CD14-positive monocyte (primary cell): ENCODE results near the gene NCAM1. TPM values are rescaled to one million over a fixed set of nuclear protein-coding genes. Genes with fewer than 3 reads are reported as not detected.

Experiments
- DNase-seq, 3 donors: peaks; one replicate each; pipeline ENCODE4 v3.0.0-alpha.2; 2011 to 2022
- H2AFZ ChIP-seq: 2 replicates; pipeline ENCODE4 v1.6.0; 2012; ENCODE audit warnings: mild to moderate bottlenecking, low read depth, low read length, inconsistent platforms; ENCODE audit not compliant: insufficient read depth, poor library complexity, severe bottlenecking
- H3K27ac ChIP-seq, 2 donors: 1 replicate in 1 of 2; 2 replicates in 1 of 2; pipeline ENCODE4 v1.5.1; 2012 to 2013; ENCODE audit warnings: low read length in 2 of 2, control low read depth in 1 of 2, inconsistent platforms in 1 of 2, low read depth in 1 of 2, mild to moderate bottlenecking in 1 of 2
- H3K27me3 ChIP-seq, 2 donors: one replicate each; pipeline versions ENCODE4 v1.6.0 to v1.6.1; 2011 to 2013; ENCODE audit warnings: low read length in 2 of 2; ENCODE audit not compliant: control insufficient read depth in 2 of 2, insufficient read depth in 2 of 2
- H3K36me3 ChIP-seq, 2 donors: replicated peaks in 1 of 2; 1 replicate in 1 of 2; 2 replicates in 1 of 2; pipeline versions ENCODE4 v1.5.1 to v1.6.1; 2012 to 2013; ENCODE audit warnings: low read length in 2 of 2, control low read depth in 1 of 2, inconsistent platforms in 1 of 2, mild to moderate bottlenecking in 1 of 2; ENCODE audit not compliant: insufficient read depth in 2 of 2, control insufficient read depth in 1 of 2
- H3K4me1 ChIP-seq, 2 donors: 1 replicate in 1 of 2; 2 replicates in 1 of 2; pipeline versions ENCODE4 v1.5.1 to v1.6.1; 2012 to 2013; ENCODE audit warnings: low read length in 2 of 2, control low read depth in 1 of 2, inconsistent platforms in 1 of 2, mild to moderate bottlenecking in 1 of 2, moderate library complexity in 1 of 2; ENCODE audit not compliant: insufficient read depth in 2 of 2, control insufficient read depth in 1 of 2
- H3K4me2 ChIP-seq: replicated peaks from 2 replicates; pipeline ENCODE3; 2012; ENCODE audit warnings: low read length, moderate library complexity, mild to moderate bottlenecking; ENCODE audit not compliant: poor library complexity, severe bottlenecking; ENCODE audit errors: extremely low read depth
- H3K4me3 ChIP-seq, 3 experiments: fragments of 200-600 bp in 1 of 3; sonication (generic) in 1 of 3; replicated peaks in 1 of 3; 1 replicate in 2 of 3; 2 replicates in 1 of 3; pipeline ENCODE4 v1.5.1; 2011 to 2013; ENCODE audit warnings: low read length in 3 of 3, mild to moderate bottlenecking in 3 of 3, control low read depth in 2 of 3, low read depth in 2 of 3, inconsistent platforms in 1 of 3, moderate library complexity in 1 of 3
- H3K79me2 ChIP-seq: 2 replicates; pipeline ENCODE4 v1.6.0; 2012; ENCODE audit warnings: mild to moderate bottlenecking, control low read depth, inconsistent platforms, low read length, moderate library complexity; ENCODE audit not compliant: insufficient read depth
- H3K9ac ChIP-seq: 2 replicates; pipeline ENCODE4 v1.6.0; 2017; ENCODE audit warnings: low read length, mild to moderate bottlenecking; ENCODE audit not compliant: insufficient read depth, poor library complexity, severe bottlenecking
- H3K9me3 ChIP-seq, 2 donors: replicated peaks in 1 of 2; 1 replicate in 1 of 2; 2 replicates in 1 of 2; pipeline versions ENCODE4 v1.5.1 to v1.6.1; 2012 to 2013; ENCODE audit warnings: low read length in 2 of 2, control low read depth in 1 of 2; ENCODE audit not compliant: control insufficient read depth in 1 of 2, insufficient read depth in 1 of 2
- H4K20me1 ChIP-seq: 2 replicates; pipeline ENCODE4 v1.6.0; 2012; ENCODE audit warnings: mild to moderate bottlenecking, low read length, control low read depth, moderate library complexity; ENCODE audit not compliant: insufficient read depth
- H3K27ac Mint-ChIP-seq, 7 donors: one replicate each; pipeline ENCODE4 v1.8.0; 2020; ENCODE audit warnings: mild to moderate bottlenecking in 7 of 7, mixed read lengths in 7 of 7, moderate library complexity in 6 of 7, inconsistent platforms in 2 of 7
- H3K27me3 Mint-ChIP-seq, 3 donors: one replicate each; pipeline ENCODE4 v1.8.0; 2021 to 2022; ENCODE audit warnings: low read depth in 3 of 3, mild to moderate bottlenecking in 3 of 3, mixed read lengths in 3 of 3, moderate library complexity in 3 of 3, inconsistent platforms in 1 of 3
- H3K36me3 Mint-ChIP-seq, 2 donors: one replicate each; pipeline ENCODE4 v1.8.0; 2020; ENCODE audit warnings: mixed read lengths in 2 of 2, inconsistent platforms in 1 of 2, mild to moderate bottlenecking in 1 of 2
- H3K4me1 Mint-ChIP-seq: one replicate; pipeline ENCODE4 v1.8.0; 2020; ENCODE audit warnings: mild to moderate bottlenecking, mixed read lengths
- H3K4me3 Mint-ChIP-seq, 2 donors: one replicate each; pipeline ENCODE4 v1.8.0; 2020; ENCODE audit warnings: mild to moderate bottlenecking in 2 of 2, mixed read lengths in 2 of 2, moderate library complexity in 1 of 2
- H3K9me3 Mint-ChIP-seq, 7 donors: one replicate each; pipeline ENCODE4 v1.8.0; 2020 to 2022; ENCODE audit warnings: mixed read lengths in 7 of 7, mild to moderate bottlenecking in 6 of 7, moderate library complexity in 6 of 7, inconsistent platforms in 2 of 7
- WGBS: methylation state at CpG from one replicate; pipeline ENCODE4 v1.1.5; 2013; ENCODE audit warnings: missing lambda C conversion rate; ENCODE audit not compliant: insufficient coverage; 5-methylcytosine and 5-hydroxymethylcytosine counted together
- intact Hi-C, 2 donors: fragments of 100-400 bp; cut with micrococcal nuclease; formaldehyde crosslinking; loops; one replicate each; pipeline versions ENCODE4 v1.15.0 to v1.15.1; 2023
- polyA plus RNA-seq, 3 donors: library from polyadenylated mRNA; depleted of rRNA in 1 of 3; unstranded in 2 of 3; stranded (reverse) in 1 of 3; fragments of 300-500 nt in 2 of 3; fragments of >200 nt in 1 of 3; fragmentation: Illumina TruSeq in 2 of 3; gene quantifications; 1 replicate in 2 of 3; 2 replicates in 1 of 3; pipeline ENCODE4 v1.2.3, GENCODE V29; 2012 to 2021
- TF ChIP-seq, protein P1 (sequence below): fragments of 200-600 bp; IDR thresholded peaks from one replicate; pipeline ENCODE4 v1.8.0; 2022; ENCODE audit warnings: antibody characterized with exemption, mild to moderate bottlenecking

NCAM1 gene
- polyA plus RNA-seq, 3 donors, result 0.65 to 0.69 TPM; not detected in 1

DNA sequence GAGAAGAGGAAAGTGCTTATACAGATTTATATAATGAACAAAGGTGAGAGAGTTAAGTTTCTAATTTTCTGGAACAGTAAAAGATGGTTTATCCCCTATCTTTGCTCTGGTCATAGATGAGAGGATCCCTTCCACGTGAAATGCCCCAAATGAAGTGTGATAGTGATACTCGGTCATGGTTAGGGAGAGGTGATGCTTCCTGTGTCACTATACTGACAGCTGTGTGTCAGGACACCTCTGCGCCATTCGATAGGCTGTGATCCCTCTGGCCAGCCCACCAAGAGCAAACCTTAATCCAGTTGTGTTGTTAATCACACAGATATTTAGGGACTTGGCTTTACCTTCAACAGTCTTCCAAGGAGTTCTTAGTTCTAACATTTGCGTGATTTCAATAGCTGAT, 57.7 kb downstream of the NCAM1 start:
- H2AFZ ChIP-seq, result no peak overlapping the region
- no peak overlapping the region for H3K9ac ChIP-seq
- no peaks in the 10 kb centered on the region for H3K27me3 ChIP-seq
- H3K36me3 ChIP-seq, result no peaks in the 10 kb centered on the region
- H3K4me1 ChIP-seq, result peaks cover 26 to 29% of the 10 kb centered on the region in 2 donors
- TF ChIP-seq, protein P1, sequence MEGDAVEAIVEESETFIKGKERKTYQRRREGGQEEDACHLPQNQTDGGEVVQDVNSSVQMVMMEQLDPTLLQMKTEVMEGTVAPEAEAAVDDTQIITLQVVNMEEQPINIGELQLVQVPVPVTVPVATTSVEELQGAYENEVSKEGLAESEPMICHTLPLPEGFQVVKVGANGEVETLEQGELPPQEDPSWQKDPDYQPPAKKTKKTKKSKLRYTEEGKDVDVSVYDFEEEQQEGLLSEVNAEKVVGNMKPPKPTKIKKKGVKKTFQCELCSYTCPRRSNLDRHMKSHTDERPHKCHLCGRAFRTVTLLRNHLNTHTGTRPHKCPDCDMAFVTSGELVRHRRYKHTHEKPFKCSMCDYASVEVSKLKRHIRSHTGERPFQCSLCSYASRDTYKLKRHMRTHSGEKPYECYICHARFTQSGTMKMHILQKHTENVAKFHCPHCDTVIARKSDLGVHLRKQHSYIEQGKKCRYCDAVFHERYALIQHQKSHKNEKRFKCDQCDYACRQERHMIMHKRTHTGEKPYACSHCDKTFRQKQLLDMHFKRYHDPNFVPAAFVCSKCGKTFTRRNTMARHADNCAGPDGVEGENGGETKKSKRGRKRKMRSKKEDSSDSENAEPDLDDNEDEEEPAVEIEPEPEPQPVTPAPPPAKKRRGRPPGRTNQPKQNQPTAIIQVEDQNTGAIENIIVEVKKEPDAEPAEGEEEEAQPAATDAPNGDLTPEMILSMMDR, result no peak
- peaks cover 0 to 2% (median 1%) of the 10 kb centered on the region in 3 donors for H3K27me3 Mint-ChIP-seq
- H3K4me1 Mint-ChIP-seq, result peaks cover 27% of the 10 kb centered on the region
- no peak overlapping the region for H3K4me3 ChIP-seq
- H3K79me2 ChIP-seq, result no peaks in the 10 kb centered on the region
- no peaks in the 10 kb centered on the region for H4K20me1 ChIP-seq
- H3K9me3 Mint-ChIP-seq, result peaks cover 0 to 15% (median 8%) of the 10 kb centered on the region in 7 donors
- H3K4me3 Mint-ChIP-seq, result no peak overlapping the region
- H3K9me3 ChIP-seq, result no peaks in the 10 kb centered on the region
- no peak overlapping the region for H3K4me2 ChIP-seq
- H3K27ac Mint-ChIP-seq, result peak overlapping the region in 2 of 7 donors; percentile 11 to 63
- WGBS, result 88% methylated on average over 3 of the region's 5 CpGs
- no peak for DNase-seq
- no peaks in the 10 kb centered on the region for H3K36me3 Mint-ChIP-seq
- intact Hi-C loops, result no loop called here
- H3K27ac ChIP-seq, result no peak overlapping the region

DNA sequence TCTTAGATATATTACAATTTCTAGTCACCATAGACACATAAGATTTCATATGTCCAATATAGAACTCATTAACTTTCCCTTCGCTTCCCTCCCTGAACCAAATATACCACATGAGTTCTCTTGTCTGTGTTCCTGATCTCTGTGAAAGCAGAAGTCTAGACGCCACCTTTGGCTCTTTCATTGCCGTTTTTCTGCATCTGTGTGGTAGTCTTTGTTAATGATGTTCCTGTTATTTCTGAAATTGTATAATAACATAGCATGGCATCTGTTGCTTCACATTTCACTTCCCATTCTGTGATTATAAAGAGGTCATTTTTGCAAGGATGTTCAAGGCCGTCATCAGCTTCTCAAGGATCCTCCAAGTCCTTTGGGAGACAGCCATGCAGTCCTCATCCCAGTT, 58.5 kb downstream of the NCAM1 start:
- intact Hi-C loops, result no loop called here
- Histone ChIP-seq H3K27ac (peak overlapping the region in 1 of 2 donors; percentile 17), H3K4me2 (no peak overlapping the region), H3K79me2 (no peaks in the 10 kb centered on the region), H4K20me1 (no peaks in the 10 kb centered on the region), H2AFZ (no peak overlapping the region), H3K27me3 (peaks cover 0 to 2% of the 10 kb centered on the region in 2 donors), H3K36me3 (no peaks in the 10 kb centered on the region), H3K4me1 (peaks cover 26 to 29% of the 10 kb centered on the region in 2 donors), H3K9me3 (no peaks in the 10 kb centered on the region), H3K4me3 (no peak overlapping the region), H3K9ac (no peak overlapping the region)
- Mint-ChIP-seq H3K27ac (peak overlapping the region in 5 of 7 donors; percentile 3 to 63 (median 47)), H3K9me3 (peaks cover 0 to 15% (median 8%) of the 10 kb centered on the region in 7 donors), H3K36me3 (no peaks in the 10 kb centered on the region), H3K27me3 (peaks cover 0 to 2% (median 2%) of the 10 kb centered on the region in 3 donors), H3K4me1 (peaks cover 27% of the 10 kb centered on the region), H3K4me3 (peak overlapping the region in 1 of 2 donors; percentile 36)
- TF ChIP-seq, protein P1, result no peak
- WGBS, result no CpG with 5 or more reads among the region's 4 CpGs
- peak; percentile 49 to 70 (median 54) for DNase-seq
